GM23338 (cell line): ENCODE results near the gene FXYD5.

Experiments
- CREB1 ChIP-seq: fragments of 250-450 bp; sonication (Bioruptor Pico); IDR thresholded peaks from 2 replicates; pipeline ENCODE4 v1.5.0; 2020; ENCODE audit warnings: low read depth, mild to moderate bottlenecking, moderate library complexity
- EZH2 ChIP-seq: fragments of 200-600 bp; sonication (generic); IDR thresholded peaks from one replicate; pipeline ENCODE4 v1.8.0; 2017; ENCODE audit warnings: antibody characterized with exemption, mild to moderate bottlenecking, low read depth; ENCODE audit not compliant: unreplicated experiment
- POLR2AphosphoS5 ChIP-seq: IDR thresholded peaks from 2 replicates; pipeline ENCODE4 v1.6.1; 2016; ENCODE audit warnings: antibody characterized with exemption, low read depth
- ZNF114 ChIP-seq: fragments of 250-450 bp; sonication (Bioruptor Pico); IDR thresholded peaks from 2 replicates; pipeline ENCODE4 v1.5.0; 2020; ENCODE audit warnings: mild to moderate bottlenecking, moderate library complexity
- ZNF331 ChIP-seq: fragments of 250-450 bp; sonication (Bioruptor Pico); IDR thresholded peaks from 2 replicates; pipeline ENCODE4 v1.5.0; 2020; ENCODE audit warnings: low read depth, mild to moderate bottlenecking, moderate library complexity
- TF ChIP-seq, protein P1 (sequence below), 2 experiments: fragments of 200-600 bp in 1 of 2; sonication (generic) in 1 of 2; conservative IDR thresholded peaks; 2 replicates each; pipeline versions ENCODE4 v1.5.1 to v1.6.1; 2016 to 2017; ENCODE audit warnings: antibody characterized with exemption in 2 of 2, low read depth in 2 of 2, mild to moderate bottlenecking in 2 of 2, moderate library complexity in 1 of 2
- TF ChIP-seq, protein P2 (sequence below): IDR thresholded peaks from one replicate; pipeline ENCODE4 v1.6.1; 2018; ENCODE audit warnings: antibody characterized with exemption; ENCODE audit not compliant: unreplicated experiment

DNA sequence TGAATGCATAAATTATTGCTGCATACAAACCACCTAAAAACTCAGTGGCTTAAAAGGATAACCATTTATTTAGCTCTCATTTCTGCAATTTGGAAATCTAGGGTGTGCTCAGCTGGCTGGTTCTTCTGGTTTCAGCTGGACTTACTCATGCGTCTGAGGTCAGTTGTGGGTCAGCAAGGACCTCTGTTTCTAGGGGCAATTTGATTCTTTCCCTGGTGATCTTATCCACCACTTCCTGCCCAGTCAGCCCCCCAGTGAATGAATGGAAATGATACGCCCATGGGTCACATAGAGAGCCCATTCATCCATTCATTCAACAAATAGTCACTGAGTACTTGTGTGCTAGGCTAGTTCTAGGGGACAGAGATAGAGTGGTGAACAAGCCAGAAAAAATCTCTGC is 9.9 kb downstream of the FXYD5 start:
- TF ChIP-seq CREB1 (no peak), EZH2 (no peak), ZNF331 (CRISPR knock-in tag) (no peak), POLR2AphosphoS5 (no peak), ZNF114 (CRISPR knock-in tag) (no peak)
- TF ChIP-seq, protein P1, sequence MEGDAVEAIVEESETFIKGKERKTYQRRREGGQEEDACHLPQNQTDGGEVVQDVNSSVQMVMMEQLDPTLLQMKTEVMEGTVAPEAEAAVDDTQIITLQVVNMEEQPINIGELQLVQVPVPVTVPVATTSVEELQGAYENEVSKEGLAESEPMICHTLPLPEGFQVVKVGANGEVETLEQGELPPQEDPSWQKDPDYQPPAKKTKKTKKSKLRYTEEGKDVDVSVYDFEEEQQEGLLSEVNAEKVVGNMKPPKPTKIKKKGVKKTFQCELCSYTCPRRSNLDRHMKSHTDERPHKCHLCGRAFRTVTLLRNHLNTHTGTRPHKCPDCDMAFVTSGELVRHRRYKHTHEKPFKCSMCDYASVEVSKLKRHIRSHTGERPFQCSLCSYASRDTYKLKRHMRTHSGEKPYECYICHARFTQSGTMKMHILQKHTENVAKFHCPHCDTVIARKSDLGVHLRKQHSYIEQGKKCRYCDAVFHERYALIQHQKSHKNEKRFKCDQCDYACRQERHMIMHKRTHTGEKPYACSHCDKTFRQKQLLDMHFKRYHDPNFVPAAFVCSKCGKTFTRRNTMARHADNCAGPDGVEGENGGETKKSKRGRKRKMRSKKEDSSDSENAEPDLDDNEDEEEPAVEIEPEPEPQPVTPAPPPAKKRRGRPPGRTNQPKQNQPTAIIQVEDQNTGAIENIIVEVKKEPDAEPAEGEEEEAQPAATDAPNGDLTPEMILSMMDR (conservative IDR thresholded peaks at IDR 0.05; ENCODE audit: low read depth in 2 of 2): no peak
- TF ChIP-seq, protein P2, sequence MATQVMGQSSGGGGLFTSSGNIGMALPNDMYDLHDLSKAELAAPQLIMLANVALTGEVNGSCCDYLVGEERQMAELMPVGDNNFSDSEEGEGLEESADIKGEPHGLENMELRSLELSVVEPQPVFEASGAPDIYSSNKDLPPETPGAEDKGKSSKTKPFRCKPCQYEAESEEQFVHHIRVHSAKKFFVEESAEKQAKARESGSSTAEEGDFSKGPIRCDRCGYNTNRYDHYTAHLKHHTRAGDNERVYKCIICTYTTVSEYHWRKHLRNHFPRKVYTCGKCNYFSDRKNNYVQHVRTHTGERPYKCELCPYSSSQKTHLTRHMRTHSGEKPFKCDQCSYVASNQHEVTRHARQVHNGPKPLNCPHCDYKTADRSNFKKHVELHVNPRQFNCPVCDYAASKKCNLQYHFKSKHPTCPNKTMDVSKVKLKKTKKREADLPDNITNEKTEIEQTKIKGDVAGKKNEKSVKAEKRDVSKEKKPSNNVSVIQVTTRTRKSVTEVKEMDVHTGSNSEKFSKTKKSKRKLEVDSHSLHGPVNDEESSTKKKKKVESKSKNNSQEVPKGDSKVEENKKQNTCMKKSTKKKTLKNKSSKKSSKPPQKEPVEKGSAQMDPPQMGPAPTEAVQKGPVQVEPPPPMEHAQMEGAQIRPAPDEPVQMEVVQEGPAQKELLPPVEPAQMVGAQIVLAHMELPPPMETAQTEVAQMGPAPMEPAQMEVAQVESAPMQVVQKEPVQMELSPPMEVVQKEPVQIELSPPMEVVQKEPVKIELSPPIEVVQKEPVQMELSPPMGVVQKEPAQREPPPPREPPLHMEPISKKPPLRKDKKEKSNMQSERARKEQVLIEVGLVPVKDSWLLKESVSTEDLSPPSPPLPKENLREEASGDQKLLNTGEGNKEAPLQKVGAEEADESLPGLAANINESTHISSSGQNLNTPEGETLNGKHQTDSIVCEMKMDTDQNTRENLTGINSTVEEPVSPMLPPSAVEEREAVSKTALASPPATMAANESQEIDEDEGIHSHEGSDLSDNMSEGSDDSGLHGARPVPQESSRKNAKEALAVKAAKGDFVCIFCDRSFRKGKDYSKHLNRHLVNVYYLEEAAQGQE: no peak
